Activated CD8-positive, alpha-beta memory T cell treated with anti-CD3 and anti-CD28 coated beads for 24 hours (primary cell): Measurements from ENCODE around the gene TP53I13.
A peak's percentile ranks its signal among the peaks of the same experiment; 100 is the strongest.
"Not testable (repeated sequence)": the region's sequence is repeated elsewhere in the genome, so short reads cannot be mapped to it uniquely, and the experiment has no call there.

ENCODE experiments used
- DNase-seq: peaks from one replicate; pipeline ENCODE4 v3.0.0-alpha.2; 2020

TP53I13 gene, protein sequence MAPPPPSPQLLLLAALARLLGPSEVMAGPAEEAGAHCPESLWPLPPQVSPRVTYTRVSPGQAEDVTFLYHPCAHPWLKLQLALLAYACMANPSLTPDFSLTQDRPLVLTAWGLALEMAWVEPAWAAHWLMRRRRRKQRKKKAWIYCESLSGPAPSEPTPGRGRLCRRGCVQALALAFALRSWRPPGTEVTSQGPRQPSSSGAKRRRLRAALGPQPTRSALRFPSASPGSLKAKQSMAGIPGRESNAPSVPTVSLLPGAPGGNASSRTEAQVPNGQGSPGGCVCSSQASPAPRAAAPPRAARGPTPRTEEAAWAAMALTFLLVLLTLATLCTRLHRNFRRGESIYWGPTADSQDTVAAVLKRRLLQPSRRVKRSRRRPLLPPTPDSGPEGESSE

DNA sequence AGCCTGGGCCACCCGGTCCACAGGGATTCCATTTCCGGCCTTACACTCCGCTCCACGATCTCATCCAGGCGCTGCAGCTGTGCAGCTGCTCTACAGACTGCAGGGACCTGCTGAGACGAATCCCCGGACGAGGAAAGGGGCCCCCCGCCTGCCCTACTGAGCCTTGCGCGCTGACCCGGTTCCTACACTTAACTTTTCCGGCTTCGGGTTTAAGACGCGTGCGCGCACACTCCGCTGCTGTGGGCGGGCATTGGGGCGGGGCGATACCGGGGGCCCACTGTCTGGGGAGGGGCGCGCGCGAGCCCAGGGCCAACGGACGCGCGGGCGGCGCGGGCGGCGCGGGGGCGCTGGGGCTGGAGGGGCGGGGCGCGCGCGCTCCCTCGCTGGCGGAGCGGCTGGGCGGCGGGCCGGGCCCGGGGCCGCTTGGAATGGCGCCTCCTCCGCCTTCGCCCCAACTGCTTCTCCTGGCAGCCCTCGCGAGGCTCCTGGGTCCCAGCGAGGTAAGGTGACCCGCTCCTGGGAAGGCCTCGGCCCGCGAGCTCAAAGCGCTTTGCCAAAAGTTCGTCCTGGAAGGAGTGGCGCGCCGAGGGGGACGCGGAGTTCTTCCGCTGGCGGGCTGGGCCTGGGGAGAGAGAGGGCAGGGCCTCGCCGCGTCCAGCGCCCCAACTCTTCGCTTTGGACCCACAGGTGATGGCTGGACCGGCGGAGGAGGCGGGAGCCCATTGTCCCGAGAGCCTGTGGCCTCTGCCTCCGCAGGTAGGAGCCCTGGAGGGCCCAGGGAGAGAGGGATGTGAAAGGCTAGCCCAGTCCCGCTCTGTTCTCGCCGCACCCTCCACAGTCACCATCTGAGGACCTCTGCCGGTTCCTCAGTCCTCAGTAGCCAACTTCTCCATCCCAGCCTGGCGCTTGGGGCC lies at the start of gene TP53I13:
Gene TP53I13, plus strand, starts transcription at position 371 of the 914 bp plus-strand sequence. Its CDS starts 58 bp downstream, at position 429.
- DNase-seq = peak; percentile 93

DNA sequence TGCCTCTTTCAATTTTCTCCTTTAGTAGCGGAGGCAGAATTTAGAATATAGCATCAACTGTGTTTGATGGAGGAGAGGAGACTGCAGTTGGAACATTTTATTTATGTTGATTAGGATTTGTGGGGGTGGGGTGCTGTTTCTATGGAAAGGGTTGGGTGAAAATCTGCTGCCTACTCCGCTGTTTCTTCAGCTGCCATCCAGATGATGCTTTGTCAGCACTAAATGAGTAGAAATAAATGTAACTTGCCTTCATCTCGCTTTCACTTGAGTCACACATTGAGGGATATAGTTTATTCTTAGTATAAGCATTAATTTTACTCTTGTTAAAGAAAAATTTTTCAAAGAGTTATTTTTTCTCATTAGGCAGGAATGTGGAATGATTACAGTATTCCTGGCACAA lies 43.8 kb upstream of the TP53I13 start:
- DNase-seq = no peak

DNA sequence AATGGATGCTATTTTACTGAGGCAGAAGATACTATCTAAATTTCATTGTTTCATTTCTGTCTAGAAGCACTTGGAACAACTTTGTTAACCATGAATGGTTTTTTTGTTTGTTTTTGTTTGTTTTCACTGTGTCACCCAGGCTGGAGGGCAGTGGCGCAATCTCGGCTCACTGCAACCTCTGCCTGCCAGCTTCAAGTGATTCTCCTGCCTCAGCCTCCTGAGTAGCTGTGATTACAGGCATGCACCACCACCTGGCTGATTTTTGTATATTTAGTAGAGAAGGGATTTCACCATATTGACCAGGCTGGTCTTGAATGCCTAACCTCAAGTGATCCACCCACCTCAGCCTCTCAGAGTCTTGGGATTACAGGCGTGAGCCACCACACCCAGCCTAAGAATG lies 42.2 kb upstream of the TP53I13 start:
- DNase-seq = no peak

DNA sequence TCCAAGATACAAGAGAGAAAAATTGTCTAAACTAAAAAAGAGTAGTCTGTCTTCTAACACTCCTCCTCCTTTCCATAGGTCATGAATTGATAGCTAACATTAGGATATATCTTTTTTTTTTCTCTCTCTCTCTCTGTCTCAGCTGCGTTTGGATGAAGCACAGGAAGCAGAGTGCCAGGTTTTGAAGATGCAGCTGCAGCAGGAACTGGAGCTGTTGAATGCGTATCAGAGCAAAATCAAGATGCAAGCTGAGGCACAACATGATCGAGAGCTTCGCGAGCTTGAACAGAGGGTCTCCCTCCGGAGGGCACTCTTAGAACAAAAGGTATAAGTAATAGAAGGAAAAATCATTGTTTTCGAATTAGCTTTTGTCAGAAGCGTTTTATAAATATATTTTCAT lies 34.5 kb upstream of the TP53I13 start:
- no peak for DNase-seq

DNA sequence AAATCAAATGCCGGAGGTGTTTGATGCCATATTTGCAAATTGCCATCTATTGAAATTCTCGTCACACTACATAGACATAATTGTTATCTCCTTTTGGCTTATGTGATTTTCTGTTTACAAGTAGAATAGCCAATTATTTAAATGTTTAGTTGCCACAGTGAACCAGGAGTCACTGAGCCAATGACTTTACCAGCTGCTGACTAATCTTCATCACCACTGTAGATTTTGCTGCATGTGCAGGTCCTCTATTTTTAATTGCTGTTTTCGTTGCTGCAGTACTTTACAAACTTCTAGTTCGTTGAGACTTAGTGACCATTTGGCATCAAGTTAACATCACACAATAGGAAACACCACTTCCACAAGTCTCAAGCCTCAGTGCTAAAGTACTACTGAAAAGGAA lies 24.4 kb upstream of the TP53I13 start:
- DNase-seq = no peak

DNA sequence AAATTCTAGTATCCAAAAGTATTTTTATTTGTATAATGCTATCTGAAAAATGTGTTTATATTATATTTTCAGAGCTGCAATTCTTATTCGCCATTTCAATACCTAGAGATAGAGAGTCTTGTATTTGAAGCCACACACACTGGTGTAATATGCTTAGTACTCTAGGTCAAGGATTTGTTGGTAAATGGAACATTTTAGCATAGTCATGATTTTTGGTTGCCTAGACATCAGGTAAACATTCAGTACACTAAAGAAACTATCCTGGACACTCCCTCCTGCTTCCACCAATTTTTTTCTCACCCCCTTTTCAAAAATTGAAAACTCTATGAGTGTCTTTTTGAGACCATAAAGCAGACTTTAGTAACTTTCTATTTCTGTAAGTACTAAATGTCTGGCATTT lies 22.4 kb upstream of the TP53I13 start:
- no peak for DNase-seq

DNA sequence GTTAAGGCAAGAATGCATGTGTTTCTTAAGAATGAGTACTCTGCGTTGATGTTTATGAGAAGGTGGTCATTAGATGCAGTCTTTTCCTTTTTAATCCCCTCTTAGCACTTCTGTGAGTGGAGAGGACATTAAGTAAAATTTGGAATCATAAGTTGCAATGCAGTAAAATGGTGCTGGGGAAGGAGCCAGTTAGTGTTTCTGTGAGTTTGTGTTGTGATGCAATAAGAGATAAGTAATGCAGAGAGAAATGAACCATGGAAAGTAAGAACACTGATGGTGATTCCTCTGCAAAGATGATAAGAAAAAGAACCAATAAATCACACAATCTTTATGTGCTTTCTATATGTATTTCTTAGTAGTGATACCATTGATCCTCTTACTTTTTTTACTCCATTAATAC lies 21.7 kb upstream of the TP53I13 start:
- DNase-seq = no peak

DNA sequence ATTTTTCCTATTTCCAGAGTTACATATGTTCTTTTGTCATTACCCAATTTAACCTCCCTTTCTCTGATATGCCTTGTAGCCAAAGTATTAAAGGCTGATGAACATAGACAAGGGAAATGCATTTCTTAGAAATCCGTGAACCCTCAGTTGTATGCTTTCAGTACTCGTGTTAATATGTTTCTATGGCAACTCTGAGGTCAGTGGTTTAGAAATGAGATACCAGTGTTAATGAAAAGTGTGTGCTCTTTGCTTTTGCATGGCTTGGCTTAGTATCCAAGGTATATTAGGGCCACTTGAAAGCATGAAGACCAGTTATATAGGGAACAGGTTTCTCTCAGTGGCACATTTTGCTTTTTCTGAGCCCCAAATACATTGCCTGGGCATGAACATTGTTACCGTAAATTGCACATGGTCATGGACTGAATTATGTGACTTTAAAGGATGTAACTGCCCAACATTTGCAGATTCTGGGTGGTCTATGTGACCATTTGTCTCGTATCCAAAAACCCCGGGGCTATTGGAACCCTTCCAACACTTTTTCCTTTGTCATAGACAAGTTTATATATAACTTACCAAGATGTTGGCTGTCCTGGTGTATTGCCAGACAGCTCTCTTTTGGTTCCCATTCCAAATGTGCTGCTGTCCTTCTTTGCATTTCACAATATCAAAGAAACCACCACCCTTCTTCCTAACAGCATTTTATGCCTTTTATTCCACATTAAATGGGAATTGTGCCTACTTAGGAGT lies 19.2 kb upstream of the TP53I13 start:
- no peak for DNase-seq

DNA sequence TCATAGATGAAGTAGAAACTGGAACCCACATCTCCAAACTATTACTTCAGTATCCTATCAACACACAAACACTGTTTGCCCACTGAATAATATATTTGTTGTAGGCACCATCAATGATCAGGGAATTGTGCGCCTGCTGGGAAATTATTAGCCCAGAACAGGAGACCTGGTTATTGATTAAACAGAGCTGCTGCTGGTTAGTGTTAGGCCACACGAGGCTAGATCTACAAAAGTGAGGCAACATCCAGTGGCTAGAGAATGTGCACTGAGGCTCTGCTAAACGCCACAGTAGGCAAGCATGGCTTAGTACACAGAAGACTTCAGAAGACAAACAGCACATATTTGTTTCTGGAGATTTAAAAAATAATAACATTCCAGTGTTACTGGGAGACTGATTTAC lies 12.7 kb upstream of the TP53I13 start:
- no peak for DNase-seq

DNA sequence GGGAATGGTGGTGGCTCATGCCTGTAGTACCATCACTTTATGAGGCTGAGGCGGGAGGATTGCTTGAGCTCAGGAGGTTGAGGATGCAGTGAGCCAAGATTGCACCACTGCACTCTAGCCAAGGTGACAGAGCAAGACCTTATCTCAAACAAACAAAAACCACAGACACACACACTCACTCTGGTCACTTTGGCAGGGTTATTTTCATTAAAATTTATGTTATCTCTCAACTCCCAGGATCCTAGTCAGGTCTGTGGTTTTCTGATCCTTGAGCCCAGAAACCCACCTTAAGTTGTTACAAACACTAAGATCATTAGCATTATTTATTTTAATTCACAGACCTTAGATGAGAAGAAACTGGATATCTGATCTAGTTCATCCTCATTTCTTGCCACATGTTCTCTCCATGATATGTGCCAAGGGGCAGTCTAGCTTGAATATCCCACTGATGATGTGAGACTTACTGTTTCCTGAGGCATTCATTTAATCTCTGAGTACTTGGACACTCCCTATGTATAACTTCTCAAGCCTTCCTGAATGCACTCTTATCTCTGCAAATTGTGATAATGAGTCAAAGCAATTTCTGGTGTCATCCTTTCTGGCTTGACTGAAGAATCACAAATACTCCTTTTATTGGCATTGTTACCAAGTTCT lies 11.3 kb upstream of the TP53I13 start:
- no peak for DNase-seq

DNA sequence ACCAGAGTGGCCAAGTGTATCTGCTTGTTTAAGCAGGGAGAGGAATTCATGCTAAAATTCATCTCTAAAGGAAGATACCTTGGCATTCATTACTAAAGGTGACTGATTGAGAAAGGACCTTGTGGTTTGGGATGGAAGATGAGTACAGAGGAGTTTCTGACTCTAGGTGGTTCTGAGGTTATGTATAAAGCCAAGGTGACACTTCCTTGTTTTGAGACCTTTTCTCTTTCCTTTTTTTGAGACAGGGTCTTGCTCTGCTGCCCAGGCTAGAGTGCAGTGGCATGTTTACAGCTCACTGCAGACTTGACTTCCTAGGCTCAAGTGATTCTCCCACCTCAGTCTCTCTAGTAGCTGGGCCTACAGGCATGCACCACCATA lies 10.8 kb upstream of the TP53I13 start:
- DNase-seq = no peak

DNA sequence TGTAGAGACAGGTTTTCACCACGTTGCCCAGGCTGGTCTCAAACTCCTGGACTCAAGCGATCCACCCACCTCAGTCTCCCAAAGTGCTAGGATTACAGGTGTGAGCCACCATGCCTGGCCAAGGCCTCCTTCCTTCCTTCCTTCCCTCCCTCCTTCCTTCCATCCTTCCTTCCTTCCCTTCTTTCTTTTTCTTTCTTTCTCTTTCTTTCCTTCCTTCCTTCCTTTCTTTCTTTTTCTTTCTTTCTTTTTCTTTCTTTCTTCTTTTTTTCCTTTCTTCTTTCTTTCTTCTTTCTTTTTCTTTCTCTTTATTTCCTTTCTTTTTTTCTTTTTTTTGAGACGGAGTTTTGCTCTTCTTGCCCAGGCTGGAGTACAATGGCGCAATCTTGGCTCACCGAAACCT lies 10.4 kb upstream of the TP53I13 start:
- not testable (repeated sequence) for DNase-seq

DNA sequence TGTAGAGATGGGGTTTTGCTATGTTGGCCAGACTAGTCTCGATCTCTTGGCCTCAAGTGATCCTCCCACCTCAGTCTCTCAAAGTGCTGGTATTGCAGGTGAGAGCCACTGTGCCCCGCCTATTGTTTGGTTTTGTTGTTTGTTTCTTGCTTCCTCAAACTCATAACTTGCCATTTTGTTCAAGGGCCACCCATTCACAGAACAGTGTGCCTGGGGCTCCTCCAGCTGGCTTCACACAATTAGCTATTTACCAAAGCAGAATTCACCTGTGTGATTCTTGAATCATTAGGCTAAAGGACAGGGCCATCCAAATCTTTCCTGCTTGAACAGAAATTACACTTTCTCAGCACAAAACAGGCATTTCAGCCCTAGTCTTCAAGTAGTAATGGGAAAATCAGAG lies 8.9 kb upstream of the TP53I13 start:
- no peak for DNase-seq

DNA sequence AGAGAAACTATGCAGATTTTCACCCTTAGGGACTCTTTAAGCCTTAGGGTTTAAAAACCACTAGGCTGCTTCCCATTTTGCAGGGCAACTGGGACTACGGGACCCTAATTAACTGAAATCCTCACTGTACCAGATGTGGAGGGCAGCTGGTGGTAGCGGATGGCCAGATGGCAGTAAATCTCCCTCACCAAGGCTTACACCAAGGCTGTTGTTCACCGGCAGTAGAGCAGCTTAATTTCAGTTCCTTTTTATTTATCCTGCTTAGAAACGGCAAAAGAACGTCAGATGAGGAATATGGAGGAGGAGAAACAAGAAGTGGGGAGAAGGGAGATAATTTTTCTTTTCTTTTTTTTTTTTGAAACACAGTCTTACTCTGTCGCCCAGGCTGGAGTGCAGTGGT lies 8.2 kb upstream of the TP53I13 start:
- DNase-seq = peak; percentile 48

DNA sequence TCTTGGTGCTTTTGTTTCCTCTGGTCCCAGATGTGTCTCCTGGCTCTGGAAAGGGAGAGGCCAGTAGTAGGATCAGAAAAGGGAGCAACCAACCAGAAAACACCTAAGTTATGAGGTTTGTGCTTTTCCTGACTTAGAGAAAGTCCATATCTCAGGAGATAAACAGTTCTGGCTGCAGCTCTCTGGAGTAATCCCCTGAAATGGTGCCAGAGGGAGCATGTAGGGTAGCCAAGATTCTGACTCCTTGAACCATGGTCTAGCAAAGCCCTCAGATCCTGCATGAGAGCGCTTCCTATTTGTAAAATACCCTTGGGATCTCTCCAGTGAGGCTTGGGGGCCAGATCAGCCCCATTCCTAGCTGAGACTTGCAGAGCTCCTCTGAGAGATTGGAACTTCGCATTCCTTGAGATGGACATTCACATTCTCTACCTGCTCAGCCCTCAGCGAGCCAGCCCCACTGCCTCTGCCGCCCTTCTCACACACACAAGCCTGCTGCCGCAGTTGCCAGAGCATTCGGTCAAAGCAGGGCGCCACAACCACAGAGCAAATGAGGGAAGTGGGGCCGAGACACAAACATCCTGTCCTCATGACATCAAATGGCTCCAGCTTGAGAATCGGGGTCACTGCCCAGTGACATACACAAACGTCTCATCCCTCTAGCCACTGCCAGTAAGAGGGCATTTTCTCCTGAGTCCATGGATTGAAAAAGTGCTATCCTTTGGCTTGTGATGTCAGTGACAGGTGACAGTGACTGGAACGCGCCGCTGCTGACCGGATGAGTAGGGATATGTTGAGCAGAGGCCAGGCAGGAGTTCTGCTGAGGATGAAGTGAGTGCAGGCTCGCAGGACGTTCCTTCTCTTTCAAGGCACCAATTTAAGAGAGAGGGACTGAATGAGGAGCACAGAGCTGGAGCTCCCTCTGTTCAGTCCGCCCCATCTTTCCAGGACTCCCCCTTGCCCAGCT lies 6.7 kb upstream of the TP53I13 start:
- DNase-seq = no peak

DNA sequence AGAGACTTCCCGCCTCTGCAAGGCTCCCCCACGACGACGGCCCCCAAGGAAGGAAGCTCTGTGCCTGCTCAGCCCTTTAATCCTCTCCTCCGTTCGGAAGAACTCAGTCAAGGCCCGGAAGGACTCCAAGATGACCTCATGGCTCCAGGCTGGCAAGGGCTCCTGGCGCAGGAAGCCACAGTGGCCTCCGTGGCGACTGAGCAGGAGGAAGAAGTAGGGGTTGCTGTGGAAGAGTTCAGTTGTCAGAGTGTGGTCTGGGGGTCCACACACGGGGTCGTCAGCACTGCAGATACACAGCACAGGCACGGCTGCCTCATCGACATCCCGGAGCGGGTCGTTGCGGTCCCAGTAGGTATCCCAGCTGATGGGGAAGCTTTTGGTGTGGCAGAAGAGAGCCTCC lies 5.9 kb upstream of the TP53I13 start:
- DNase-seq = no peak

DNA sequence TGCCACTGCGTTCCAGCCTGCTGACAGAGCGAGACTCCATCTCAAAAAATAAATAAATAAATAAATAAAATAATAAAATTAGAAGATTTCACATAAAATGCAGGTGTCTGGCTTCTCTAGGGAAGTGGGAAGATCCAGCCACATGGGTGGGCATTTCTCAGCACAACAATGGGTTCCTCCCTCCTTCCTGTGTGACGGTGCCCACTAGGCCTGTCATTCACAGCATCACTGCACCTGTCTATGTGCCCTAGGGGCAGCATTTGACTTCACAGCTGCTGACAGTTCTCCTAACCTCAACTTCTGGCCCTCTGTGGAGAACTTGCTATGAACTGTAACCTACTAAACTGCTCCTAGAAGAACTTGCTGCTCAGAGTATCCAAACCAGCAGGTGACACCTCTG lies 4.7 kb upstream of the TP53I13 start:
- DNase-seq = peak; percentile 53

DNA sequence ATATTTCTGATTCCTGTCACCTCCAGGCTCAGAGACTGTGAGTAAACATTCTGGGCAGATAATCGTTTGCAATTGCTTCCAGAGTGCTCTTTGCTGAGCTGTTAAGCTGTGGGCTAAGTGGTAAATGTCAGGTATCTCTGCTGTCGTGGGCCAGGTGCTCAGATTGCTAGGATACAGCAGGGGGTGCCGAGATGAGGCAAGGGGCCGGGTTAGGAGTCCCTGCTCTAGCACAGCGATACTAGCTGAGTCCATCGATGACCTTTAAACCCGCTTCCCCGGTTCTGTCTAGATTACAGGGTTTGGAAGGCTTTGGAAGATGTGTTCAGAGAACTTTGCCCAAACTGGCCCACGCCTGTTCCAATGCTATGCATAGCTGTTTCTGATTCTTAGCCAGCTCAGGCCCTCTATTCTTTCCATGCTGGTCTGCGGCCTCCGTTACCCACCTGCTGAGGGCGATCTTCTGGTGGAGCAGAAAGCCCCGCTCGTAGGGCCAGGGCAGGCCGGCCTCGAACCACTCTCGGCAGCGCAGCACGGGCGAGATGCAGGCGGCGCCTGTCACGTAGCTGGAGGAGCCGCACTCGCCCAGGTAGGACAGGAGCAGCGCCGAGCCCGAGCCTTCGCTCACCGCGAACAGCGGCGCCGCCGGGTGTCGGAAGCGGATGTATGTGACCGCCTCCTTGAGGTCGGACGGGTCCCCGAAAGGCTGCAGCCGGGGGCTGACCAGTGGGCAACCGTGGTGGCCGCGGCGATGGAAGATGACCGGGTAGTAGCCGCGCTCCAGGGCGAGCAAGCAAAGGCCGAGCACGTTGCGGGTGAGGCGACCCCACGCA lies 2.6 kb upstream of the TP53I13 start:
- peak; percentile 84 for DNase-seq

DNA sequence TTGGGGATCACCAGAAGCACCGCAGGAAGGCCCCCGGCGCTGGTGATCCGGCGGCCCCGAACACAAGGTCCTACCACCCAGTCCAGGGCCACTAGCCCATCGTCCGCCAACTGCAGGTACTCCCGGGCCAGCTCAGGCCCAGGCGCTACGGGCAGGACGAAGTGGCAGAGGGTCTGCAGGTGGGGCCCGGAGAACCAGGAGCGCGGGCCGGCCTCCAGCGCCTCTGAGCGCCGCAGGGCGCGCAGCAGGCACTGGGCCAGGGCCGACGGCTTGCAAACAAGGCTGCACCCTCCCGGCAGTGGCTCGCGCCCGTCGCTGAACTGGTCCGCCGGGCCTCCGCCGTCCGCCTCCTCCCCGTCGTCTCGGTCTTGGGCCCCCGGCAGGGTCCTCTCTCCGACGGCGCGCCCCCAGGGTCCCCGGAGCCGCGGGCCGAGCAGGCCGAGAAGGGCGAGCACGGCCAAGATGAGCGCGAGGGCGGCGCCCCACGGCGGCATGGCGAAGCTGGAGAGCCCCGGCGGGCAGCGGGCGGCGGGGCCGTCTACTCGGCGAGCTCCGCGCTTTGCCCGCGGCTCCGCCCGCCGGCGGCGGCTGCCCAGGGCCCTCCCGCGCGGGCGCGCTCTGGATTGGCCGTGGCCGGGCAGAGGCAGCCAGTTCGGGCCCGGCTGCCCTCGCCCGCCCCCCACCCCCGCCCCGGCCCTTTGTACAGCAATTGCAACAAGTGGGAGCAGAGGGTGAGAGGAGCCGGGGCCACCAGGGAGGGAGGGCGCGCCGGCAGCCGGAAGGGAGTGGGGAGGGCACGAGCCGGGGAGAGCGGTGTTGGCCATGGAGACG lies 1.8 kb upstream of the TP53I13 start, which contains the start of gene ABHD15:
Gene ABHD15, minus strand, starts transcription at position 565 of the 831 bp plus-strand sequence. Its CDS starts 71 bp downstream, at position 494.
- DNase-seq = peak; percentile 86

DNA sequence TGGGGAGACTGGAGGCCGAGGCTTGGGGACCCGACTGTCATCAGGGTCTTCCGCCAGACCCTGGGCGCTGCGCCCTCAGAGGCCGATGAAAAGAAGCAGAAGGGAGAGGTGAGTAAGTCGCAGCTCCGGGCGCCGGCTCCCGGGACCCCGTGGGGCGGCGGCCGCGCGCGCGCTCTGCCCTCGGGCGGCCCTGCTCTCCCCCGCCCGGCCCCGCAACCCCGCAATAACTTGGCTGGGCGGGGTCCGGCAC lies 1.3 kb upstream of the TP53I13 start:
- no peak for DNase-seq
